WTC11 (cell line): ENCODE data around the gene ZNF771.

Experiments used
- CTCF ChIP-seq: fragments of 200-600 bp; IDR thresholded peaks from 2 replicates; pipeline ENCODE4 v1.8.0; 2022; ENCODE audit warnings: antibody characterized with exemption
- ESRRA ChIP-seq: sonication (generic); formaldehyde crosslinking; IDR thresholded peaks from 2 replicates; pipeline ENCODE4 v1.8.1; 2022; ENCODE audit warnings: mild to moderate bottlenecking, missing genetic modification reagents, borderline replicate concordance
- MAX ChIP-seq: sonication (generic); formaldehyde crosslinking; IDR thresholded peaks from 2 replicates; pipeline ENCODE4 v1.8.0; 2022; ENCODE audit warnings: mild to moderate bottlenecking, missing genetic modification reagents
- SMAD3 ChIP-seq: sonication (generic); formaldehyde crosslinking; IDR thresholded peaks from 2 replicates; pipeline ENCODE4 v1.8.0; 2022; ENCODE audit warnings: missing genetic modification reagents, mild to moderate bottlenecking, borderline replicate concordance
- SMAD4 ChIP-seq: sonication (generic); formaldehyde crosslinking; IDR thresholded peaks from 2 replicates; pipeline ENCODE4 v1.8.0; 2022; ENCODE audit warnings: mild to moderate bottlenecking, missing genetic modification reagents
- SP1 ChIP-seq: sonication (generic); formaldehyde crosslinking; conservative IDR thresholded peaks from 2 replicates; pipeline ENCODE4 v1.8.1; 2022; ENCODE audit warnings: missing genetic modification reagents
- TF ChIP-seq, protein P1 (sequence below): sonication (generic); formaldehyde crosslinking; IDR thresholded peaks from 2 replicates; pipeline ENCODE4 v1.8.0; 2022; ENCODE audit warnings: mild to moderate bottlenecking, missing genetic modification reagents

DNA sequence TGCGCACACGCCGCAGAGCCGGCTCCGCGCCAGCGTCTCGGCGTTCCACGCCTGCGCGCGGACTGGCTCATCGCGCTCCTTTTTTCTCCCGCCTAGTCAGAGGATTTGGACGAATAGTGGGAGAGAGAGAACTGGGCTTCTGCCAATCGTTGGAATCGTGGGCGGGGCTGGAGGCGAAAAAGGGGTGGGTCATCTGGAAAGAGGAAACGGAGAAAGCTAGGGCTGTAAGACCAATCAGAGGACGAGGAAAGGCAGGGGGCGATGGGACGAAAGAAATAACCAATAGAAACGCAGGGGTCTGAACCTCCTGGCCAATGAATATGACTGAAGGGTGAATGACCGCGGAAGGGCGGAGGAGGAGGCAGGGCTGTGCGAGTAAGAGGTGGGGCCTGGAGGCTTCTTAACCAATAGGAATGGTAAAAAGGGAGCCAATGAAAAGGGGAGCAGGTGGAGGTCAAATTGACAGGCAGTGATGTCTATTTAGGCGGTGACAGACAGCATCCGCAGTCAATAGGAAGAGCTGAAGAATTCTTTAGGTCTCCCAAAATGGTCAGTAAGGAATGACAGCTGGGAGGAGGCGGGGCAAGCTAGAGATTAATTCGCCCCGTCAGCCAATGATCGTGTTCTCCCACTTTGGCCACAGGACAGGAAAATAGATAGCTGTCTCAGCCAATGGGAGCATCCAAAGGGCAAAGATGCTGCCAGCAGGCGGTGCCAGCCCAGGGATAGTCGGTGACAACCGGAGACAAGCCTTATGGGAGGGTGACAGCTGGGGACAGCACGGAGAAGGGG, 36.8 kb upstream of the ZNF771 start, which contains the start of gene TBC1D10B:
- TF ChIP-seq SP1 (peak; percentile 73), MAX (CRISPR knock-in tag) (peak; percentile 12; the same call in 1 of the 2 replicates), SMAD3 (CRISPR knock-in tag) (no peak), SMAD4 (no peak), ESRRA (no peak), CTCF (no peak)
- TF ChIP-seq, protein P1, sequence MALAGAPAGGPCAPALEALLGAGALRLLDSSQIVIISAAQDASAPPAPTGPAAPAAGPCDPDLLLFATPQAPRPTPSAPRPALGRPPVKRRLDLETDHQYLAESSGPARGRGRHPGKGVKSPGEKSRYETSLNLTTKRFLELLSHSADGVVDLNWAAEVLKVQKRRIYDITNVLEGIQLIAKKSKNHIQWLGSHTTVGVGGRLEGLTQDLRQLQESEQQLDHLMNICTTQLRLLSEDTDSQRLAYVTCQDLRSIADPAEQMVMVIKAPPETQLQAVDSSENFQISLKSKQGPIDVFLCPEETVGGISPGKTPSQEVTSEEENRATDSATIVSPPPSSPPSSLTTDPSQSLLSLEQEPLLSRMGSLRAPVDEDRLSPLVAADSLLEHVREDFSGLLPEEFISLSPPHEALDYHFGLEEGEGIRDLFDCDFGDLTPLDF: no peak
